B cell (primary cell): ENCODE data around the gene ZNF503.

Experiments used
- CTCF ChIP-seq: fragments of 200-600 bp; IDR thresholded peaks from one replicate; pipeline ENCODE4 v1.8.0; 2022; ENCODE audit warnings: antibody characterized with exemption, mild to moderate bottlenecking
- EZH2 ChIP-seq: IDR thresholded peaks from 2 replicates; pipeline ENCODE4 v1.6.1; 2012; ENCODE audit warnings: borderline replicate concordance, low read depth, mild to moderate bottlenecking, moderate library complexity, low read length; ENCODE audit not compliant: insufficient read depth, poor library complexity, severe bottlenecking

GRCh38 chr10:75404815-75405597 lies 3.4 kb upstream of the ZNF503 start:
- TF ChIP-seq CTCF (no peak), EZH2 (no peak)
